Esophagus squamous epithelium (tissue), 5 donors: ENCODE results near the gene PRC1. TPM values are rescaled to one million over a fixed set of nuclear protein-coding genes. Genes with fewer than 3 reads are reported as not detected.

ENCODE experiments used
- DNase-seq: peaks from one replicate; lab custom pipeline; 2025; lab: John Stamatoyannopoulos, UW
- H3K27ac ChIP-seq, 4 donors: fragments of 200-600 bp; sonication (generic); one replicate each; pipeline ENCODE4 v1.5.1; 2016 to 2019; ENCODE audit warnings: mild to moderate bottlenecking in 1 of 4
- H3K27me3 ChIP-seq, 4 donors: fragments of 200-600 bp; sonication (generic); 1 replicate in 3 of 4; 2 replicates in 1 of 4; pipeline versions ENCODE4 v1.5.1 to v1.6.0; 2017 to 2021; ENCODE audit warnings: antibody characterized with exemption in 1 of 4
- H3K36me3 ChIP-seq, 3 donors: fragments of 200-600 bp; sonication (generic); one replicate each; pipeline ENCODE4 v1.5.1; 2016 to 2019
- H3K4me1 ChIP-seq, 3 donors: fragments of 200-600 bp; sonication (generic); one replicate each; pipeline ENCODE4 v1.5.1; 2017 to 2019
- H3K4me3 ChIP-seq, 4 donors: fragments of 200-600 bp; sonication (generic); 1 replicate in 3 of 4; 2 replicates in 1 of 4; pipeline ENCODE4 v1.5.1; 2016 to 2019; ENCODE audit warnings: mild to moderate bottlenecking in 2 of 4, moderate library complexity in 1 of 4
- H3K9me3 ChIP-seq, 3 donors: fragments of 200-600 bp; sonication (generic); one replicate each; pipeline ENCODE4 v1.5.1; 2016 to 2019
- POLR2A ChIP-seq, 4 donors: fragments of 450-650 bp; IDR thresholded peaks; one replicate each; pipeline ENCODE4 v1.6.1; 2017; ENCODE audit warnings: antibody characterized with exemption in 4 of 4, mild to moderate bottlenecking in 4 of 4, moderate library complexity in 3 of 4
- WGBS, 2 donors: methylation state at CpG; one replicate each; pipeline ENCODE4 v1.1.5; 2018; 5-methylcytosine and 5-hydroxymethylcytosine counted together
- intact Hi-C: fragments of 100-400 bp; cut with DNase I; formaldehyde crosslinking; loops from one replicate; pipeline ENCODE4 v1.15.0; 2022
- total RNA-seq, 4 donors: library from RNA; depleted of rRNA; stranded (reverse); fragments of >200 nt; gene quantifications; one replicate each; pipeline ENCODE4 v1.1.0, GENCODE V29; 2016
- TF ChIP-seq, protein P1 (sequence below), 6 experiments: fragments of 450-650 bp in 4 of 6; fragments of 200-600 bp in 2 of 6; sonication (generic) in 2 of 6; IDR thresholded peaks; one replicate each; pipeline ENCODE4 v1.5.1; 2016 to 2019; ENCODE audit warnings: antibody characterized with exemption in 6 of 6, mild to moderate bottlenecking in 4 of 6, moderate library complexity in 4 of 6
- donor health status: DM: yes; HTN: yes; CAD: no.

PRC1 gene
- total RNA-seq, 4 donors from 2014 or later = 49.6 to 100 (median 58.4) TPM

DNA sequence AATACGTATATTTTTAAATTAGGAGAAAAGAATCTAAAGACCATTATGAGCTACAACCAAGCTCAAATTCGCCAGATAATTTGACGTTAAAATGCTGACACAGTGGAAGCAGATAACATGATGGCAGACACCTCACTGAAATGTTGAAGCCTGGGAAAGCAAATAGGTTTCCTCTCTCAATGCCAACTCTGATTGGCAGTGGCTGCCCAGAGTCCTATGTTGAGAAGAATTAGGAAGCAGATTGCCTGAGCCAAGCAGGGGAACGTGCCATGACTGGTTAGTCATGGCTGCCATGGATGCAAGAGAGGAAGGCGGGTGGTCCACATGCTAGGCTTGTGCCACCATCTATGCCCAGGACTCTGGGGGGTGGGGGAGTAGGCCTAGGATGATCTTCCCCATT, 56.1 kb downstream of the PRC1 start:
- Histone ChIP-seq H3K36me3 (peaks cover 35 to 67% (median 38%) of the 10 kb centered on the region in 3 donors), H3K27me3 (no peaks in the 10 kb centered on the region), H3K4me3 (no peak overlapping the region), H3K27ac (no peak overlapping the region), H3K9me3 (no peaks in the 10 kb centered on the region), H3K4me1 (peaks cover 20 to 41% (median 26%) of the 10 kb centered on the region in 3 donors)
- WGBS, 2 donors = 86 to 92% methylated on average over 5 of the region's 5 CpGs
- intact Hi-C loops = no loop called here
- no peak for TF ChIP-seq POLR2A (IDR thresholded peaks at IDR 0.05)
- TF ChIP-seq, protein P1, sequence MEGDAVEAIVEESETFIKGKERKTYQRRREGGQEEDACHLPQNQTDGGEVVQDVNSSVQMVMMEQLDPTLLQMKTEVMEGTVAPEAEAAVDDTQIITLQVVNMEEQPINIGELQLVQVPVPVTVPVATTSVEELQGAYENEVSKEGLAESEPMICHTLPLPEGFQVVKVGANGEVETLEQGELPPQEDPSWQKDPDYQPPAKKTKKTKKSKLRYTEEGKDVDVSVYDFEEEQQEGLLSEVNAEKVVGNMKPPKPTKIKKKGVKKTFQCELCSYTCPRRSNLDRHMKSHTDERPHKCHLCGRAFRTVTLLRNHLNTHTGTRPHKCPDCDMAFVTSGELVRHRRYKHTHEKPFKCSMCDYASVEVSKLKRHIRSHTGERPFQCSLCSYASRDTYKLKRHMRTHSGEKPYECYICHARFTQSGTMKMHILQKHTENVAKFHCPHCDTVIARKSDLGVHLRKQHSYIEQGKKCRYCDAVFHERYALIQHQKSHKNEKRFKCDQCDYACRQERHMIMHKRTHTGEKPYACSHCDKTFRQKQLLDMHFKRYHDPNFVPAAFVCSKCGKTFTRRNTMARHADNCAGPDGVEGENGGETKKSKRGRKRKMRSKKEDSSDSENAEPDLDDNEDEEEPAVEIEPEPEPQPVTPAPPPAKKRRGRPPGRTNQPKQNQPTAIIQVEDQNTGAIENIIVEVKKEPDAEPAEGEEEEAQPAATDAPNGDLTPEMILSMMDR (IDR thresholded peaks at IDR 0.05) = no peak
- no peak for DNase-seq

DNA sequence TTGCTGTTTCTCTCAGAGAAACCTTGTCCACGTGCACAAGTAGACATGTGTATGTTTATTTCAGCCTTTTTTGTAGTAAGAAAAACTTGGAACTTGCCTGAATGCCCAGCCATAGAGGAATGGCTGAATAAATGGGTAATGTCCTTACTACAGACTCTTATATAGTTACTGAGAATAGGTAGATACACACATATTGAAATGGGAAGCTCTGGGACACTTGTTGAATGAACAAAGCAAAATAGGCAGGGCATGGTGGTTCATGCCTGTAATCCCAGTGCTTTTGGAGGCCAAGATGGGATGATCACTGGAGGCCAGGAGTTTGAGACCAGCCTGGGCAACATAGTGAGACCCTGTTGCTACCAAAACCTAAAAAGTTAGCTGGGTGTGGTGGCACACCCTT, 57.5 kb downstream of the PRC1 start:
- Histone ChIP-seq H3K9me3 (no peaks in the 10 kb centered on the region), H3K27me3 (no peaks in the 10 kb centered on the region), H3K27ac (no peak overlapping the region), H3K4me1 (peaks cover 20 to 54% (median 29%) of the 10 kb centered on the region in 3 donors), H3K36me3 (peaks cover 22 to 53% (median 25%) of the 10 kb centered on the region in 3 donors), H3K4me3 (no peak overlapping the region)
- no peak for DNase-seq
- 40 to 55% methylated on average over 1 of the region's 1 CpG for WGBS, 2 donors
- intact Hi-C loops = no loop called here
- TF ChIP-seq, protein P1 (IDR thresholded peaks at IDR 0.05) = no peak
- no peak for TF ChIP-seq POLR2A (IDR thresholded peaks at IDR 0.05)

DNA sequence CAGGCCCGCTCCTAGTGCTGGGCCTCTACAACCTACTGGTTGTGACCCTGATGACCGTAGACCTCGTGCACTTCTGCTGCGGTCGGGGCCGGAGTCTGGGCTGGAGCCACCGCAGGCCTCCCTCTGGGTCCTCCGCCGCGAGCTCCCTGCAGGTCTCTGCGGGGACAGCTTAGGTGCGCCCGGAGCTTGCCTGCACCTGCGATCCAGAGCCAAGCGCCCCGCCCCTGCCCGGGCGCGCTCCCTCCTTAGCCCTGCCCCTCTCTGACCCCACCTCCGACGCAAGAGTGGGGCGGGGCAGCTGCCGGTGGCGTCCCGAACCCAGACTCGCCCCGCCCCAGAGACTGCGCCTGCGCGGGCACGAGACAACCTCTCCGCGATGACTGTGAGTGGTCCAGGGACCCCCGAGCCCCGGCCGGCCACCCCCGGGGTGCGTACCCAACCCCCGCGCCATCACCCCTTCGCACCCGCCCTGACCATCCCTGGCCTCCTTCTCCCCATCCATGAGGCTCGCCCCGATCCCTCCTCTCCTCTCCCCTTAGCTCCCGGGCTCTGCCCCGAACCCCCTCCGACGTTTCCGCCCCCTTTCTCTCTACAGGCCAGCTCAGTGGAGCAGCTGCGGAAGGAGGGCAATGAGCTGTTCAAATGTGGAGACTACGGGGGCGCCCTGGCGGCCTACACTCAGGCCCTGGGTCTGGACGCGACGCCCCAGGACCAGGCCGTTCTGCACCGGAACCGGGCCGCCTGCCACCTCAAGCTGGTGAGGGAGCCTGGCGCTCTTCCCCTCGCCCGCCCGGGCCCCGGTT, 59.2 kb downstream of the PRC1 start, which contains the start of gene UNC45A:
Gene UNC45A (plus strand): TSS at position 337 of the 803 bp plus-strand sequence. CDS start 40 bp downstream, at position 377.
- intact Hi-C loops = no loop called here
- no peaks in the 10 kb centered on the region for H3K27me3 ChIP-seq
- peak; percentile 68 for DNase-seq
- H3K36me3 ChIP-seq = peaks cover 9 to 36% (median 10%) of the 10 kb centered on the region in 3 donors
- peak within 1 kb of the TSS; percentile 89 to 94 (median 92) for H3K27ac ChIP-seq
- H3K9me3 ChIP-seq = no peaks in the 10 kb centered on the region
- WGBS, 2 donors = 0% methylated on average over 1 of the region's 65 CpGs; no CpG with 5 or more reads in 1 of the 2 donors
- H3K4me3 ChIP-seq = peak within 1 kb of the TSS; percentile 69 to 87 (median 76)
- TF ChIP-seq, protein P1 (IDR thresholded peaks at IDR 0.05) = peak in 2 of 6 experiments; percentile 15 to 20
- peak in 3 of 4 donors; percentile 14 to 85 (median 76) for TF ChIP-seq POLR2A (IDR thresholded peaks at IDR 0.05)
- H3K4me1 ChIP-seq = peaks cover 33 to 70% (median 42%) of the 10 kb centered on the region in 3 donors

DNA sequence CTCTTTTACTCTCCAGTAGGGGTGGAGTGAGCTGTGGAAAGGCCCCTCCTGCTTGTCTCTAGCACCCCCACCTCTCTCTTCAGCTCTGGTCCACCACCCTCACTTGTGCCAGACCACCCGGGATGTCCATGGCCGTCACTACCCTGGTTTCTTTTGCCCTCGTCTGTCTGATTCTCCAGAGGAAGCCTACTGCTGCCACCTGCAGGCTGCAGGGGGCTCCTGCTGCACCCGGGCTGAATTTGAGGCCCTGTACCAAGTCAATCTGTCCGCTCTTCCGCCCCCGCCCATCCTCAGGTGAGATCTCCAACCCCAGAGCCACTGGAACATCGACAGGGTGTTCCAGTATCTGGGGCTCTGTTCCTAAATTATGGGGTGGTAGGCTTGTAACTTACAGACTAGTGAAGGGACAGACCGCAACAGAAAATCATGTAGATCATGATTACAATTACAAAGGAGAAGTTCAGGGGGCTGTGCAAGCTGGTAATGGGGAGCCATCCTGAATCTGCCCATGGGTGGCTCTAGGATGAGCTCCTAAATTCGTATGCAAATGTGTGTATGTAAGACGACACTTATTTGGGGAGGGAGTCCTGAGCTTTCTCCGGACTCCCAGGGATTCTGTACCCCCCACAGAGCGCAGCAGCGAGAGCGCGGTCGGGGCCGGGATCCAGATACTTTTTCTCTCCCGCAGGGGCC, 59.9 kb downstream of the PRC1 start:
- DNase-seq = peak; percentile 52
- WGBS, 2 donors = 0% methylated on average over 2 to 9 of the region's 19 CpGs
- Histone ChIP-seq H3K9me3 (no peaks in the 10 kb centered on the region), H3K4me3 (peak overlapping the region; percentile 69 to 87 (median 76)), H3K27ac (peak overlapping the region; percentile 89 to 94 (median 92)), H3K4me1 (peaks cover 33 to 74% (median 42%) of the 10 kb centered on the region in 3 donors), H3K27me3 (no peaks in the 10 kb centered on the region), H3K36me3 (peaks cover 2 to 29% (median 3%) of the 10 kb centered on the region in 3 donors)
- intact Hi-C loops = no loop called here
- TF ChIP-seq, protein P1 (IDR thresholded peaks at IDR 0.05) = peak; percentile 83 to 93 (median 90)
- TF ChIP-seq POLR2A (IDR thresholded peaks at IDR 0.05) = no peak
